Loucy (cell line): ENCODE measurements around the gene AP1AR.

ENCODE experiments used
- CTCF ChIP-seq: fragments of 200-600 bp; sonication (generic); conservative IDR thresholded peaks from 2 replicates; pipeline ENCODE4 v1.5.1; 2014; ENCODE audit warnings: mild to moderate bottlenecking, antibody characterized with exemption, low read length
- EZH2phosphoT487 ChIP-seq: fragments of 200-600 bp; IDR thresholded peaks from 2 replicates; pipeline ENCODE4 v1.6.1; 2018; ENCODE audit warnings: antibody characterized with exemption, mild to moderate bottlenecking, moderate library complexity, borderline replicate concordance

DNA sequence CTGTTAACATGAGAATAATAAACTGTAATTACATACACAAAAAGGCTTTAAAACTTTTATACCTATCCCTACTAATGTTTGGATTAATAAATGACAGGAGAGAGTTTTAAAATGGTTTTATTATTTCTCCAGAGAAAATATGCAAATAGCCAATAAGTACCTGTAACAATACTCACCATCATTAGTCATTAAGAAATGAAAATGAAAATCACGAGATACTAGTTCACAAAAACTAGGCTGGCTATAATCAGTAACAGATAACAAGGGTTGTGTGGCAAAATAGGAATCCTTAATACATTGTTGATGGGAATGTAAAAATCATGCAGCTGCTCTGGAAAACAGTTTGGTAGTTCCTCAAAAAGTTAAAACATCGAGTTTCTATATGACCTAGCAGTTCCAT lies 25.2 kb upstream of the AP1AR start:
- TF ChIP-seq CTCF (no peak), EZH2phosphoT487 (no peak)
